ENCODE measurements around the gene C3orf20.
A peak's percentile ranks its signal among the peaks of the same experiment; 100 is the strongest.

The C3orf20 gene

DNA sequence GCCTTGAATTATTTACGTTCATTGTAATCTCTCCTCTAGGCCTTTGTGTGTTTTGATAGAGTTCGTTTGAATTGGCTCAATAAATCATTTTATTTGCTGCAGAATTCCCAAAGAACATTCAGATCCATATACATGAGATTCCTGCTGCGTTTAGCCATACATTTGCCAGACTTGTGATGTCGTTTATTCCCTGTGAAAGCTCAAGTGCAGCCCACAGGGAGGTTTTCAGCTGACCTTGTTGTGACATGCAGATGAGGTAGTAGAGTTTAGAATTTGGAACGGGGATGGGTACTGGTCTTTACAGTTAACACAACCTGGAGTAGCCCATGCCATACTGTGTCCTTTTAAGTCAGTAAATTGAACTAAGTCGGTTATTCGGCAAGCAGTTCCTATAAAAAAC is at the start of gene C3orf20:
Gene C3orf20, plus strand, starts transcription at position 301 of the 400 bp plus-strand sequence. CDS start 7,573 bp downstream, outside the sequence.
- DNase-seq (ENCODE audit: low read depth) = no peak

DNA sequence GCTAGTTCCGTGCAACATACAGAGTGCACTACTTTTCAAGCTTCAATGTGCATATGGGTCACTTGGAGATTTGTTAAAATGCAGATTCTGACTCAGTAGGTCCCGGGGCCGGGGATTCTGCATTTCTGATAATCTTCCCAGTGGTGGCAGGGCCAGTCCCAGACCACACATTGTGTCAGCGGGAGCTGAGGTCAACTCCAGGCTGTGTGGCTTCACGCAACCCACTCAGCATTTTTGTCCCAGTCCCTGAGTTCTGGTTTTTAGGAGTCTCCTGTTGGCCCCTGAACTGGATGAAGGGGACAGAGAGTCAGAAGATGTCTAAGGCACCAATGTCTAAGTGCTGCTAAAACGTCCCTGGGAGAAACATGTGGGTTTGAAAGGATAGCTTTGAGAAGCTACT is 49.5 kb upstream of the C3orf20 start:
- no peak for DNase-seq (ENCODE audit: low read depth)

- no peak for DNase-seq (ENCODE audit: low read depth)
These were observed 47.1 kb upstream of the C3orf20 start for GRCh38 chr3:14627815-14628214.

DNA sequence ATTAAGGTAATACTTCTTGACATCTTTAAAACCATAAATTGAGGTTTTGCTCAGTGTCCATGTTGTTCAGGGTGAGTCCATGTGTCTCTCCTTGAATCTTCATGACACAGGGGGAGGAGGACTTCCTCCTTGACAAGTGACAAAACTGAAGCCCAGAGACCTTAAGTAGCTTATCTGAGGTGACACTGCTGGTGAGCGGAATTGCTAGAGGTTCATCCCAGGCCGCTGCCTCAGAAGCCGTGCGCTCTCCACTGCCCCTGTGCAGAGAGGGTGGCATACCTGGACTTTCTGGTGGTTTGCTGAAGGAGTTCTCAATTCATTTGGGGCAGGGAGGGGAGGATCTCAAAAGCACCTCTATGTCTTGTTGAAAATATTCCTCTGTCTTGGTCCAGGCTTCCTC is 46.5 kb upstream of the C3orf20 start:
- DNase-seq (ENCODE audit: low read depth) = no peak

DNA sequence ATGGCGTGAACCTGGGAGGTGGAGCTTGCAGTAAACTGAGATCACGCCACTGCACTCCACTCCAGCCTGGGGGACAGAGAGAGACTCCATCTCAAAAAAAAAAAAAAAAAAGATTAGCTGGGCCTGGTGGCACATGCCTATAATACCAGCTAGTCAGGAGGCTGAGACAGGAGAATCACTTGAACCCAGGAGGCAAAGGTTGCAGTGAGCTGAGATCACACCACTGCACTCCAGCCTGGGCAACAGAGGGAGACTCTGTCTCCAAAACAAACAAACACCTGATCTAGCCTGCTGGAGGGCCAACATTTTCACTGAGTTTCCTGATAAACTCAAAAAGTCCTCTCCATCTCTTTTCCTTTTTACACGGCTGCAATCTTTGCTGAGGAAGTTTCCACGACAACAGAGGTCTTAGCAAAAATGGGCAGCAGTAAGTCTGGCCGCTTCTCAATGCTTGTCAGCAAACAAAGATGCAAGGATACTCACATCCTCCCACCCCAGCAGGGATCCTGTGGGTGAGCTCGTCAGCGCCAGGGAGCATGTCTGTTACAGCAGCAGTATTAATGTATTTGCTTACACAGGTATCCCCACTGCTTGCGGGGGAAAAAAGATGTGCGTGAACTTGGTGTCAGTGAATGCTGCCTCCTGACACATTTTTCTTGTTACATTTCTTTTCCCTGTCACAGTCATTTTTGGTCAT is 44.4 kb upstream of the C3orf20 start:
- DNase-seq (ENCODE audit: low read depth) = no peak

DNA sequence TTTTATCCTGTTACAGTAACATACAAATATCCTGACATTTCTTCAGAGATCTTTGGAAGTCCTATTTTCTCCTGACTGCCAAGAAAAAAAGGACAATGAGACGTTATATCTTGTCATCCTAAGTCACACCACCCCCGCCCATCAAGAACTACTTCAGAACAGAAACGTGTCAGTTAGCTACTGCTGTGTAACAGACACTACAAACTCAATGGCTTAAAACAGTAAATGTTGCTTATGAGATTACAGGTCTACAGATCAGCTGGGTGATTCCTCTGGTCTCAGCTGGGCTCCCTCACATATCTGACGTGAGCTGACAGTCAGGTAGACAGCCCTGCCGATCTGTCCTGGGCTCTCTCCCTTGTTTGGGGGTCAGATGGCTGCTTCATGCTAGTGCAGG is 43.8 kb upstream of the C3orf20 start:
- no peak for DNase-seq (ENCODE audit: low read depth)

- DNase-seq (ENCODE audit: low read depth) = no peak
These were observed 43.1 kb upstream of the C3orf20 start for GRCh38 chr3:14631687-14632441.

GRCh38 chr3:14632442-14632930 is 42.5 kb upstream of the C3orf20 start:
- no peak for DNase-seq (ENCODE audit: low read depth)

GRCh38 chr3:14633417-14633816 is 41.5 kb upstream of the C3orf20 start:
- DNase-seq (ENCODE audit: low read depth) = no peak

- peak; percentile 41 for DNase-seq (ENCODE audit: low read depth)
These were observed 41.0 kb upstream of the C3orf20 start for GRCh38 chr3:14633819-14634424.

GRCh38 chr3:14634763-14635400 is 40.1 kb upstream of the C3orf20 start:
- no peak for DNase-seq (ENCODE audit: low read depth)

- DNase-seq (ENCODE audit: low read depth) = no peak
These were observed 38.3 kb upstream of the C3orf20 start for GRCh38 chr3:14636496-14637087.

DNA sequence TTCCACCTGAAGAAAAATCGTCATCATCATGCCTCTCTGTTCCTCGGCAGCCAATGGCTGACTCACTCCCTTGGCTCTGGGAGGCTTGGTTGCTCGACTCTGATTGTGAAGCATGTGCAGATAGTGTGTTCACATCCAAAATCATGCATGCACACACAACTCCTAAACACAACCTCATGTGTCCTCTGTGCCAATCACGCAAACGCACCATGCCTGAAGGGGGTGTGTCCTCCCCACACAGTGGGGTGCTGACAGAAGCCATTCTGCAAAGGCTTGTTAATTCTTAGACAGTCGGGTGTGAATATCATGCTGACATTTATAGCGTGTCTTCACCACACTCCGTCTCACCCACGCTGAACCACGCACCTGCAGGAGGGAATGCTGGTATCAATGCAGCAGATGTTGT is 34.8 kb upstream of the C3orf20 start:
- no peak for DNase-seq (ENCODE audit: low read depth)

DNA sequence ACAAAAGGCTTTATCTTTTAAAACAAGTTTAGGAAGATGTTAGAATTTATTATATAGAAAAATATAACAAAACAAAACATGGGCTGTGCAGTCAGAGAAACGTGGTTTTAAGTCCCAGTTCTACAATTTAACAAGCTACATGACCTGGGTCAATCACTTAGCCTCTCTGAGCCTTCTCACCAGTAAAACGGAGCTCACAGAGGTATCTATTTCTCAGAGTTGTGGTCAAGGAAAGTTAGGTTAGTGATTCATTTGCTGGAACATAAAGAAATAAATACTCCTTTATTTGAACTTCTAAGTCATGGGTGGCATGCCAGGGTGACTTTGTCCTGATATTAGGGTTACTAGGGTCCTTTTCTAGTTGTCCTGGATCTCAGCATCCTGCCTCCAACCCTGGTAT is 34.2 kb upstream of the C3orf20 start:
- DNase-seq (ENCODE audit: low read depth) = no peak

DNA sequence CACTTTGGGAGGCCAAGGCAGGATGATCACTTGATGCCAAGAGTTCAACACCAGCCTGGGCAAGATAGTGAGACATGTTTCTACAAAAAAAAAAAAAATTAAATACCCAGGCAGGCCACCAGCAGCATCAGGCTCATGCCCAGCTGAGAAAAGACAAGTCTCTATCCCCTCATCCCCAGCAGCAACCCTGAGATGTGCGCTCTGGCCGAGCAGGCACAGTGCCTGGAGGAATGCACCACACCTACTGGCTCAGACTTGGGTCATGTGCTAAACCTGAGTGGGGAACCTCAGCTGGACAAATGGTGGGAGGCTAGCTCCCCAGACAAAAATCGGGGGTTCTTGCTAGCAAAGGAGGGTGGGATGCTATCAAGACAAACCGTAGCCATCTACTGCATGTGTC is 33.6 kb upstream of the C3orf20 start:
- no peak for DNase-seq (ENCODE audit: low read depth)

DNA sequence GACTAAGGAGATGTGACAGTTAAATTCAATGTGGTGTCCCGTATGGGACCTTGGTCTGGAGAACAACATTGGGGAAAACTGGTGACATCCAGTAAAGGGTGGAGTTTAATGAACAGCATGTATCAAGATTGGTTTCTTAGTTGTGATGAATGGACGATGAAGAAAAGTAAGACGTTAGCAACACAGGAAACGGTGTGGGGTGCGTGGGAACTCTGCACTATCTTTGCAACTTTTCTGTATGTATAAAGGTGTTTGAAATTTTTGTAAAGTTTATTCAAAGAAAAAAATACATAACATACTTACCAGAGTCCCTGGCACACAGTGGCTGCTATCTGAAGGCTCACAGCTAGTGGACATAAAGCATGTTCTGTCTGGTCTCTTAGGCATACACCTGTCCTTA is 29.5 kb upstream of the C3orf20 start:
- DNase-seq (ENCODE audit: low read depth) = no peak

- DNase-seq (ENCODE audit: low read depth) = no peak
These were observed 28.8 kb upstream of the C3orf20 start for GRCh38 chr3:14646131-14646573.

- no peak for DNase-seq (ENCODE audit: low read depth)
These were observed 28.1 kb upstream of the C3orf20 start for GRCh38 chr3:14646589-14647413.

DNA sequence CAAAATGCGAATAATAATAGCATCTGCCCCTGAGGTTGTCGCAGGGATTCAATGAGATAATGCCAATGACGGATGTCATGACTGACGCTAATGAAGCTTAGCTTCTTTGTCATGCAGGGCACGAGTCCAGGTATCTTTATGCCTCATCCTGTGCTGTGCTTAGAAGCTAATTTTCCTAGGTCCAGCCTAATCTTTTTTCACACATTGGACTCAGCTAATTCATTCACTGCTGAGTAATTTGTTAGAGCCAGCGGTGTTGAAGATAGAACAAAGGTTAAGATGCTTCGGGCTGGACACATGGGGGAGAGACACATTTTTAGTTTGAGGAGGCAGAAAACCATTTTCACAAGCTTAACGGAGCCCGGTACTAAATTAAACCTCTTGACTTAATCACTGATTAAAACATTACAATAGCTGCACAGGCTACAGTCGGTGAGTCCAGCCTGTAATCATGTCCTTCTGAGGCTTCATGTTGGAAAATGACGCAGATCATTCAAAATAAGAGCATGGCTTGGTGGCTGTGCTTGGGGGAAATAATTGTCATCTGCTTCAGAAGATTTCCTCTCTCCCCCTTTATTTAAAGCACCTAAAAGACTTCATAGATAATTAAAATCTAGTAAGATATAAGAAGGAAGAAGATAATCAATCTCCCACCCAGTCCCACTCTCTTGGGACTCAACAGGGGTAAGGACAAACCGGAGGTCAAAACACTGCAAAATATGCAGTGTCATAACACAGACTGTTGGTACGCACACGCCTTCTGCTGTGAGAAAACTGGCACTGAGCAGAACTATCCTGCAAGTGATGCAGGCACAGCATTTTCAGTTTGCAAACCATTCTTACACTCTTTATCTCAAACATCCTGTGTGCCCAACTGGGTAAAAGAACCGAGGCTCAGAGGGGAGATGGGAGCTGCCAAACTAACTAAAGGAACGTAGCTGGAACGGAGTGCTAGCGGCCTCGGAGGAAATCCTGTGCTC is 26.7 kb upstream of the C3orf20 start:
- no peak for DNase-seq (ENCODE audit: low read depth)

DNA sequence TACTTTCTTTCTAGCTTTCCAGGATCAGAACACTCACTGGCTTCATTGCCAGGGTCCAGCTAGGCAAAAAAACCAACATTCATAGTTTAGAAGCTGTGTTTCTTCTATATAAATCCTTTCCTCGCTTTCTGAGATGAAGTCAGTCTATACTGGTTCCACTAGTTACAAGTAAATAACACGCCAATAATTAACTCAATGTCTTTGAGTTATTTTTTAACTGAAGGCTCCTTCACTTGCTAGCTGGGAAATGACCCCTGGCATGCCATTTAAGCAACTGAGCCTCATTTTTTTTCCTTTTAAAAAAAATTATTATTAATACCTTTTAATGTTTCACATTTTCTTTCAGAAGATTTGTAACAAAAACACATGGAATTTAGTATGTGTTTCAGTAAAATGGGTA is 25.5 kb upstream of the C3orf20 start:
- DNase-seq (ENCODE audit: low read depth) = no peak
